ENCODE measurements around the gene NDUFA3.
A peak's percentile ranks its signal among the peaks of the same experiment; 100 is the strongest.

The NDUFA3 gene

GRCh38 chr19:54129617-54129996, 27.0 kb downstream of the NDUFA3 start:
- intact Hi-C loops (cut with DNase I; ENCODE audit: low total_unique reads): no loop called here
- Histone ChIP-seq H3K27ac (no peak overlapping the region), H3K27me3 (no peaks in the 10 kb centered on the region), H3K4me1 (no peaks in the 10 kb centered on the region), H3K36me3 (peaks cover 49 to 86% (median 68%) of the 10 kb centered on the region in 3 donors), H3K4me3 (no peak overlapping the region), H3K9me3 (no peaks in the 10 kb centered on the region)
- DNase-seq: no peak
- TF ChIP-seq CTCF (IDR thresholded peaks at IDR 0.05): no peak

- no peaks in the 10 kb centered on the region for H3K27me3 ChIP-seq
- H3K4me1 ChIP-seq: peaks cover 0 to 12% (median 10%) of the 10 kb centered on the region in 4 donors
- no peak overlapping the region for H3K27ac ChIP-seq
- no peaks in the 10 kb centered on the region for H3K9me3 ChIP-seq
- no peak for TF ChIP-seq CTCF (IDR thresholded peaks at IDR 0.05)
- intact Hi-C loops (cut with DNase I; ENCODE audit: low total_unique reads): no loop called here
- no peak overlapping the region for H3K4me3 ChIP-seq
- DNase-seq: no peak
- peaks cover 14 to 48% (median 29%) of the 10 kb centered on the region in 3 donors for H3K36me3 ChIP-seq
Observed at GRCh38 chr19:54133312-54133956, 30.8 kb downstream of the NDUFA3 start.

DNA sequence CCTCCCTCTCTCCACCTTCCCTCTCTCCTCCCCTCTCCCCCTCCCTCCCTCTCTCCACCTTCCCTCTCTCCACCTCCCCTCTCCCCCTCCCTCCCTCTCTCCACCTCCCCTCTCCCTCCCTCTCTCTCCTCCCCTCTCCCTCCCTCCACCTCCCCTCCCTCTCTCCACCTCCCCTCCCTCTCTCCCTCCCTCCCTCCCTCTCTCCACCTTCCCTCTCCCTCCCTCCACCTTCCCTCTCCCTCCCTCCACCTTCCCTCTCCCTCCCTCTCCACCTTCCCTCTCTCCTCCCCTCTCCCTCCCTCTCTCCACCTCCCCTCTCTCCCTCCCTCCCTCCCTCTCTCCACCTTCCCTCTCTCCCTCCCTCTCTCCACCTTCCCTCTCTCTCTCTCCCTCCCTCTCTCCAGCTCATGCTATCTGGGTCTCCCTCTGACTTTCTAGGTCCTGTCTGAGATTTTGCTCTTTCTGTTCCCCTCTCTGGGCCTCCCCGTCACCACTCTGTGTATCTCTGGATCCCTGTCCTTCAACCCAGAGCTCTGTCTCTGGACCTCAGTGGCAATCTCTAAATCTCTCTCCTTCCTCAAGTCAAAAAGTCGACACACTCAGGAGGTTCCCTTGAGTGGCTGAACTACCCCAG, 31.4 kb downstream of the NDUFA3 start:
- TF ChIP-seq CTCF (IDR thresholded peaks at IDR 0.05): no peak
- H3K36me3 ChIP-seq: peaks cover 7 to 42% (median 23%) of the 10 kb centered on the region in 3 donors
- H3K27me3 ChIP-seq: no peaks in the 10 kb centered on the region
- intact Hi-C loops (cut with DNase I; ENCODE audit: low total_unique reads): no loop called here
- H3K9me3 ChIP-seq: no peaks in the 10 kb centered on the region
- DNase-seq: no peak
- peaks cover 0 to 18% (median 16%) of the 10 kb centered on the region in 4 donors for H3K4me1 ChIP-seq
- no peak overlapping the region for H3K4me3 ChIP-seq
- no peak overlapping the region for H3K27ac ChIP-seq

DNA sequence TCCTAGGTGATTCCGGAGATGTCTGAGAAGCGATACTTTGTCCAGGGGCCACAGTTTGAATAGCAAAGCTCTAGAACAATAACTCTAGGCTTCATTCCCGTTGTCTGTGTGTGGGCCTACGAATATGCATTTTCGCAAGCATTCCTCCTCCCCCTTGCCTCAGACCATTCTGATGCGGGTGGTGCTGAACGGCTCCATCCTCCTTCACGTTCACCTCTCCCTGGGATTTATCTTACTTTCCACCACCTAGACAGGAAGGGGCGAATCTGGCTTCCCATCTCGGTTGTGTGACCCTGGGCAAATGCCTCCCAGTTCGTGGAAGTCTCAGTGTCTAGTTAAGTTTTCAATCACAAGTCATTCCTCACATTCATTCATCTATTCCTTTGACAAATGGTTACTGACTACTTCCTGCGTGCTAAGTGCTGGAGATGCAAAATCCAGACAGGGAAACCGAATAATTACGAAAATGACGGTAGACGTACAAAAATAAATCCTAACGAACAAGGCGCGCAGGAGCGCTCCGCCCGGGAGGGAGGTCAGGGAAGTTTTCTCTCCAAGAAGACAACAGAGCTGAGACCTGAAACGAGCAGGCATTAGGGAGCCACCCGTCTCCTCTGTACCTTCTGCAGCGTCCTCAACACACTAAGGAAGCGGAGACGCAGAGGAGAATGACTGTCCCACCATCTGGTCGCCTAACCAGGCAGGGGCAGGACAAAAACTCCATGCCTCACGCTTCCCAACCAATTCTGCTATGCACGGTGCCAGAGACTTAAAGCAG, 33.6 kb downstream of the NDUFA3 start:
- peaks cover 0 to 40% (median 33%) of the 10 kb centered on the region in 4 donors for H3K4me1 ChIP-seq
- DNase-seq: no peak
- H3K27ac ChIP-seq: peak overlapping the region; percentile 48 to 63
- no peaks in the 10 kb centered on the region for H3K9me3 ChIP-seq
- no peak for TF ChIP-seq CTCF (IDR thresholded peaks at IDR 0.05)
- H3K4me3 ChIP-seq: peak overlapping the region; percentile 36 to 52
- H3K27me3 ChIP-seq: no peaks in the 10 kb centered on the region
- H3K36me3 ChIP-seq: peaks cover 0 to 32% (median 5%) of the 10 kb centered on the region in 3 donors
- intact Hi-C loops (cut with DNase I; ENCODE audit: low total_unique reads): loop anchor here (2.0 kb wide), 1 partner anchor 23 kb away; the partner anchor contains the start of gene LENG1

- no peaks in the 10 kb centered on the region for H3K27me3 ChIP-seq
- H3K9me3 ChIP-seq: no peaks in the 10 kb centered on the region
- DNase-seq: peak; percentile 99 to 100
- intact Hi-C loops (cut with DNase I; ENCODE audit: low total_unique reads): loop anchor here (2.0 kb wide), 1 partner anchor 22 kb away; the partner anchor contains the start of gene LENG1
- peaks cover 0 to 42% (median 34%) of the 10 kb centered on the region in 4 donors for H3K4me1 ChIP-seq
- TF ChIP-seq CTCF (IDR thresholded peaks at IDR 0.05): peak in 1 of 2 experiments; percentile 20
- H3K36me3 ChIP-seq: peaks cover 0 to 23% (median 4%) of the 10 kb centered on the region in 3 donors
- H3K4me3 ChIP-seq: peak overlapping the region; percentile 83 to 99
- H3K27ac ChIP-seq: peak overlapping the region; percentile 99
Observed at GRCh38 chr19:54136864-54137698, 34.4 kb downstream of the NDUFA3 start.

All from tibial artery (tissue), 4 donors.